Hepatocyte (in vitro differentiated cells): ENCODE data around the gene ITPRID1. TPM values are rescaled to one million over a fixed set of nuclear protein-coding genes. Genes with fewer than 3 reads are reported as not detected.

Experiments
- DNase-seq: peaks from one replicate; pipeline ENCODE4 v3.0.0-alpha.2; 2016; ENCODE audit warnings: low spot score
- H2AFZ ChIP-seq: fragments of 200-600 bp; sonication (generic); 2 replicates; pipeline ENCODE4 v1.6.0; 2016; ENCODE audit warnings: antibody characterized with exemption, mild to moderate bottlenecking
- H3K27ac ChIP-seq: fragments of 200-600 bp; sonication (generic); 2 replicates; pipeline ENCODE4 v1.5.1; 2016; ENCODE audit warnings: mild to moderate bottlenecking
- H3K27me3 ChIP-seq: fragments of 200-600 bp; sonication (generic); 2 replicates; pipeline ENCODE4 v1.6.1; 2016
- H3K36me3 ChIP-seq: fragments of 200-600 bp; sonication (generic); replicated peaks from 2 replicates; pipeline ENCODE4 v1.5.1; 2016; ENCODE audit warnings: low read depth; ENCODE audit not compliant: insufficient read depth
- H3K4me1 ChIP-seq: fragments of 200-600 bp; sonication (generic); 2 replicates; pipeline ENCODE4 v1.5.1; 2016; ENCODE audit warnings: mild to moderate bottlenecking, moderate library complexity; ENCODE audit not compliant: insufficient read depth
- H3K4me2 ChIP-seq: fragments of 200-600 bp; sonication (generic); 2 replicates; pipeline ENCODE4 v1.6.0; 2016
- H3K4me3 ChIP-seq: fragments of 200-600 bp; sonication (generic); 2 replicates; pipeline ENCODE4 v1.5.1; 2016; ENCODE audit warnings: mild to moderate bottlenecking
- H3K79me2 ChIP-seq: fragments of 200-600 bp; sonication (generic); 2 replicates; pipeline ENCODE4 v1.6.0; 2017; ENCODE audit warnings: mild to moderate bottlenecking
- H3K9me2 ChIP-seq: fragments of 200-600 bp; sonication (generic); replicated peaks from 2 replicates; pipeline ENCODE4 v1.6.0; 2017; ENCODE audit warnings: mild to moderate bottlenecking; ENCODE audit not compliant: insufficient read depth
- H3K9me3 ChIP-seq: fragments of 200-600 bp; sonication (generic); 2 replicates; pipeline ENCODE4 v1.5.1; 2016; ENCODE audit warnings: low read depth, mild to moderate bottlenecking
- H4K20me1 ChIP-seq: fragments of 200-600 bp; sonication (generic); 2 replicates; pipeline ENCODE4 v1.6.0; 2016; ENCODE audit warnings: mild to moderate bottlenecking; ENCODE audit not compliant: insufficient read depth, poor library complexity, severe bottlenecking
- EZH2 ChIP-seq: fragments of 200-600 bp; sonication (generic); IDR thresholded peaks from 2 replicates; pipeline ENCODE4 v1.6.1; 2016; ENCODE audit warnings: antibody characterized with exemption, mild to moderate bottlenecking, borderline replicate concordance
- EZH2phosphoT487 ChIP-seq: fragments of 200-600 bp; sonication (generic); IDR thresholded peaks from one replicate; pipeline ENCODE4 v1.6.1; 2018; ENCODE audit warnings: antibody characterized with exemption, mild to moderate bottlenecking, low read depth, moderate library complexity; ENCODE audit not compliant: unreplicated experiment, severe bottlenecking
- WGBS: methylation state at CpG from one replicate; pipeline ENCODE4 v1.1.6; 2016; ENCODE audit warnings: low lambda C conversion rate; ENCODE audit errors: missing lambda C conversion rate; 5-methylcytosine and 5-hydroxymethylcytosine counted together
- polyA plus RNA-seq: library from polyadenylated mRNA; unstranded; fragments of >200 nt; fragmentation: Nextera tagmentation; extraction: Ambion mirVana; gene quantifications from 2 replicates; pipeline ENCODE4 v1.2.1, GENCODE V29; 2016
- total RNA-seq: library from RNA; depleted of rRNA; stranded (reverse); fragments of >200 nt; gene quantifications from 2 replicates; pipeline ENCODE4 v1.2.3, GENCODE V29; 2014
- TF ChIP-seq, protein P1 (sequence below): fragments of 200-600 bp; sonication (generic); IDR thresholded peaks from 2 replicates; pipeline ENCODE4 v1.5.1; 2016; ENCODE audit warnings: antibody characterized with exemption, mild to moderate bottlenecking; ENCODE audit not compliant: poor library complexity

The ITPRID1 gene
- total and polyA plus RNA-seq, 2 experiments from 2014 or later, result 0.06 TPM; not detected in 1

DNA sequence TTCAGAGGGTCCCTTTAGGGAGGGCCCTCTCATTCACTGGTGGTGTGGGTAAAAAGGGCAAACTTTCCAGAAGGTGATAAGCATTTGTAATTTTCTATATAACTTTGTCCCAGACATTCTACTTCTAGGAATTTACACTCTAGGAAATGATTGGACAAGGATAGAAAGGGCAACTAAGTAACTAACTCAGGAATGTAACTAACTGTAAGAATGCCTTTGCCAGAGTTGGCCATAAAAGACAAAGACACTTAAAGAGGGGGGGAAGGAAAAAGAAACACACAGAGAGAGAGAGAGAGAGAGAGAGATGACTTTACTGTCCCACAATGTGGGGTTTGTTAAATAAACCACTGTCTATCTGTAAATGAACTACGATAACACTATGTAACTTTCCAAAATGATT, 38.5 kb upstream of the ITPRID1 start:
- no peak for DNase-seq
- H3K9me3 ChIP-seq, result no peaks in the 10 kb centered on the region
- no peak overlapping the region for H2AFZ ChIP-seq
- H4K20me1 ChIP-seq, result no peaks in the 10 kb centered on the region
- H3K36me3 ChIP-seq, result no peaks in the 10 kb centered on the region
- no peaks in the 10 kb centered on the region for H3K79me2 ChIP-seq
- TF ChIP-seq EZH2 (no peak), EZH2phosphoT487 (no peak)
- TF ChIP-seq, protein P1, sequence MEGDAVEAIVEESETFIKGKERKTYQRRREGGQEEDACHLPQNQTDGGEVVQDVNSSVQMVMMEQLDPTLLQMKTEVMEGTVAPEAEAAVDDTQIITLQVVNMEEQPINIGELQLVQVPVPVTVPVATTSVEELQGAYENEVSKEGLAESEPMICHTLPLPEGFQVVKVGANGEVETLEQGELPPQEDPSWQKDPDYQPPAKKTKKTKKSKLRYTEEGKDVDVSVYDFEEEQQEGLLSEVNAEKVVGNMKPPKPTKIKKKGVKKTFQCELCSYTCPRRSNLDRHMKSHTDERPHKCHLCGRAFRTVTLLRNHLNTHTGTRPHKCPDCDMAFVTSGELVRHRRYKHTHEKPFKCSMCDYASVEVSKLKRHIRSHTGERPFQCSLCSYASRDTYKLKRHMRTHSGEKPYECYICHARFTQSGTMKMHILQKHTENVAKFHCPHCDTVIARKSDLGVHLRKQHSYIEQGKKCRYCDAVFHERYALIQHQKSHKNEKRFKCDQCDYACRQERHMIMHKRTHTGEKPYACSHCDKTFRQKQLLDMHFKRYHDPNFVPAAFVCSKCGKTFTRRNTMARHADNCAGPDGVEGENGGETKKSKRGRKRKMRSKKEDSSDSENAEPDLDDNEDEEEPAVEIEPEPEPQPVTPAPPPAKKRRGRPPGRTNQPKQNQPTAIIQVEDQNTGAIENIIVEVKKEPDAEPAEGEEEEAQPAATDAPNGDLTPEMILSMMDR, result no peak
- H3K27me3 ChIP-seq, result no peaks in the 10 kb centered on the region
- no peak overlapping the region for H3K4me3 ChIP-seq
- H3K9me2 ChIP-seq, result no peaks in the 10 kb centered on the region
- H3K4me1 ChIP-seq, result no peaks in the 10 kb centered on the region
- 55% methylated on average over 1 of the region's 1 CpG for WGBS
- no peak overlapping the region for H3K4me2 ChIP-seq
- no peak overlapping the region for H3K27ac ChIP-seq

DNA sequence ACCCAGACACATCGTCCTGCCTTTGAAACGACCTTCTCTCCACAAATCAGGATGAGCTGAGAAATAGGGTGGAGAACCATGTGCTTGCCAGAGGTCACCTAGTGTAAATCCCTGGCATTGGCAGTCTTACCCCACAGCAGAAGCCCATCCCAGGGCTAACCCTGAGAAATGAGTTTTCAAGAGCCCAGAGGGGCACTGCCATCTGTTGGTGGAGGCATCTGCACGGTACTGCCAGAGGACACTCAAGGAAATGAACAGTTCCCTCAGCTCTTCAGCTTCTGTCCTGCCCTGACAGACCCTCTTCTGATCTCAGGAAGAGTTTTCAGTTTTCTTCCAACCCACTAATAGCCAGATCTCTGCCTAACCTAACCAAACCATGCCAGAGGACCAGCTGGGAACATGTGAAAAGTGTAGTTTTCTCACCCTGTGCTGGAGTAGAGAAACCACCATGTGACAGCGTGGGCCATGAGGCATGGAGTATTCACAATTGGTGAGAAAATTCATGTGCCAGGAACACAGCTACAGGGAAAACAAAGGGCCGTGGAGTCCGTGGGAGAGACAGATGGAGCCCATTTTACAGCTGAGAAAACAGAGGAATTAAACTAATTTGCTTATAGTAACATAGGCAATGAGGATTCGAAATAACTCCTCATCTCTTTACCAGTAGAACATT, 37.7 kb upstream of the ITPRID1 start:
- no peak overlapping the region for H3K4me3 ChIP-seq
- no peaks in the 10 kb centered on the region for H3K4me1 ChIP-seq
- no peak for DNase-seq
- H3K27ac ChIP-seq, result no peak overlapping the region
- no peaks in the 10 kb centered on the region for H4K20me1 ChIP-seq
- H3K27me3 ChIP-seq, result no peaks in the 10 kb centered on the region
- TF ChIP-seq, protein P1, result no peak
- TF ChIP-seq EZH2 (no peak), EZH2phosphoT487 (no peak)
- no peak overlapping the region for H2AFZ ChIP-seq
- H3K9me3 ChIP-seq, result no peaks in the 10 kb centered on the region
- no peaks in the 10 kb centered on the region for H3K9me2 ChIP-seq
- H3K36me3 ChIP-seq, result no peaks in the 10 kb centered on the region
- no peak overlapping the region for H3K4me2 ChIP-seq
- H3K79me2 ChIP-seq, result no peaks in the 10 kb centered on the region
- 89% methylated on average over 7 of the region's 7 CpGs for WGBS

DNA sequence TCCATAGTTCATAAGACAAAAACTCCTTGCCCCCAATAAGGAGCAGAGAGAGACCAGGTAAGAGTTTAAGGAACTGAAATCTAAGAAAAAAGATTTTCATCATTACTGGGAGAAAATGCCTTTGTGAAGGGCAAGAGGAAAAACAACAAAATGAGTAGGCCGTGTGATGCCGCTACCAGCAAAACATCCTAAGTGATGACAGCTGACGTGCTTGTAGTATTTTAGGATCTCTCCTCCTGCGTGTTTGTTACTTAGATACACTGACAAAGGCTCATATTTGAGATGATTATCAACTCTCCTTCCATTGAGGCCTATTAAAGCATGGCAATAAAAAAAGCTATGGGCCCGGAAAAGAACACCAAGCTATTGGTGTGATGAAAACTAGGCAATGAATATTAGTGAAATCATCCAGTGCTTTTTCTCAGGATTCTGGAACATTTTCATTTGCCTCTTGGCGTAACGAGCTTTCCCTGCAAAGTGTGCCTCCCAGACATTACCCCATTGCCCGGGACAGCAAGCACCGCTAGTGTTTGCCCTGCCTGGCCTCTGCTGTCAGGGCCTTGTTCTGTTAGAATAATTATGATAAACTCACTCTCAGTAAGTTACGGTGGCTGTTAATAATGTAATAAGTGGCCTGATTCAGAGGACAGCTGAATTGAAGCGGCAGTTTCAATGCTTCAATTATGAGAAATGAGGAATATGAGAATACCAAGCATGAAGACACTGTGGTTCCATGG, 36.8 kb upstream of the ITPRID1 start:
- Histone ChIP-seq H4K20me1 (no peaks in the 10 kb centered on the region), H3K79me2 (no peaks in the 10 kb centered on the region), H3K4me1 (no peaks in the 10 kb centered on the region), H3K9me2 (no peaks in the 10 kb centered on the region), H3K4me3 (no peak overlapping the region), H2AFZ (no peak overlapping the region), H3K4me2 (no peak overlapping the region), H3K36me3 (no peaks in the 10 kb centered on the region), H3K27me3 (no peaks in the 10 kb centered on the region), H3K9me3 (no peaks in the 10 kb centered on the region), H3K27ac (no peak overlapping the region)
- no peak for DNase-seq
- WGBS, result 91% methylated on average over 11 of the region's 11 CpGs
- TF ChIP-seq, protein P1, result no peak
- TF ChIP-seq EZH2phosphoT487, result no peak
- TF ChIP-seq EZH2, result no peak
